Activated naive CD4-positive, alpha-beta T cell treated with Interleukin-2 at 50 U/mL for 16 hours (primary cell): Measurements from ENCODE around the gene BCL2A1.
"Not testable (repeated sequence)": the region's sequence is repeated elsewhere in the genome, so short reads cannot be mapped to it uniquely, and the experiment has no call there.

ENCODE experiments used
- DNase-seq: peaks from one replicate; pipeline ENCODE4 v3.0.0-alpha.2; 2020

The BCL2A1 gene

GRCh38 chr15:79919749-79920511, 51.1 kb downstream of the BCL2A1 start:
- no peak for DNase-seq

GRCh38 chr15:79919090-79919748, 51.8 kb downstream of the BCL2A1 start:
- DNase-seq, result no peak

GRCh38 chr15:79918278-79918677, 52.7 kb downstream of the BCL2A1 start:
- no peak for DNase-seq

GRCh38 chr15:79916502-79917132, 54.4 kb downstream of the BCL2A1 start:
- DNase-seq, result no peak

GRCh38 chr15:79915776-79916501, 55.1 kb downstream of the BCL2A1 start:
- DNase-seq, result not testable (repeated sequence)

GRCh38 chr15:79914728-79915127, 56.3 kb downstream of the BCL2A1 start:
- DNase-seq, result no peak
